Upper lobe of right lung (tissue), 1 donor: Measurements from ENCODE around the gene RTCA. TPM values are rescaled to one million over a fixed set of nuclear protein-coding genes. Genes with fewer than 3 reads are reported as not detected.

Source experiments
- ATAC-seq: fragments of 200-7000 bp; cut with Tn5 transposase; one replicate; pipeline ENCODE4 v1.9.1; 2020; ENCODE audit warnings: mild to moderate bottlenecking, moderate library complexity
- DNase-seq: peaks from one replicate; pipeline ENCODE4 v3.0.0-alpha.2; 2020
- H3K27ac ChIP-seq: fragments of 200-600 bp; one replicate; pipeline ENCODE4 v1.8.0; 2022
- H3K27me3 ChIP-seq: fragments of 200-600 bp; one replicate; pipeline ENCODE4 v1.8.0; 2022; ENCODE audit warnings: mild to moderate bottlenecking
- H3K36me3 ChIP-seq: fragments of 200-600 bp; one replicate; pipeline ENCODE4 v1.8.0; 2022
- H3K4me1 ChIP-seq: fragments of 200-600 bp; one replicate; pipeline ENCODE4 v1.8.0; 2022
- H3K4me3 ChIP-seq: fragments of 200-600 bp; one replicate; pipeline ENCODE4 v1.8.0; 2022; ENCODE audit warnings: mild to moderate bottlenecking
- H3K9me3 ChIP-seq: fragments of 200-600 bp; one replicate; pipeline ENCODE4 v1.8.0; 2022
- CTCF ChIP-seq: fragments of 200-600 bp; IDR thresholded peaks from one replicate; pipeline ENCODE4 v1.8.0; 2022; ENCODE audit warnings: antibody characterized with exemption
- intact Hi-C: fragments of 100-400 bp; cut with DNase I; formaldehyde crosslinking; loops from one replicate; pipeline ENCODE4 v1.11.0; 2022
- total RNA-seq: library from RNA; stranded (reverse); fragmentation: NEBNext Ultra II Directional; extraction: Animal tissue kit (Norgen Biotek cat#: 25700); gene quantifications from one replicate; pipeline ENCODE4 v1.2.1, GENCODE V29; 2021
- donor health status: DM: no; HTN: yes; CAD: no; lungs with severe emphysema.

RTCA gene
- total RNA-seq, 1 donor from 2014 or later: 27.7 TPM

GRCh38 chr1:100300691-100301090 is 34.7 kb downstream of the RTCA start:
- H3K4me3 ChIP-seq: no peak overlapping the region
- intact Hi-C loops: no loop called here
- H3K27me3 ChIP-seq: no peaks in the 10 kb centered on the region
- no peak overlapping the region for H3K27ac ChIP-seq
- H3K4me1 ChIP-seq: no peaks in the 10 kb centered on the region
- DNase-seq (no peak), ATAC-seq (no peak)
- H3K36me3 ChIP-seq: no peaks in the 10 kb centered on the region
- no peak for TF ChIP-seq CTCF
- no peaks in the 10 kb centered on the region for H3K9me3 ChIP-seq

- no peak for ATAC-seq
- no peak for DNase-seq
- H3K27ac ChIP-seq: no peak overlapping the region
- no peak overlapping the region for H3K4me3 ChIP-seq
- TF ChIP-seq CTCF: no peak
- H3K4me1 ChIP-seq: no peaks in the 10 kb centered on the region
- no peaks in the 10 kb centered on the region for H3K36me3 ChIP-seq
- no peaks in the 10 kb centered on the region for H3K27me3 ChIP-seq
- H3K9me3 ChIP-seq: no peaks in the 10 kb centered on the region
- intact Hi-C loops: no loop called here
Observed at GRCh38 chr1:100302739-100303138, 36.7 kb downstream of the RTCA start.

GRCh38 chr1:100304227-100304626 is 38.2 kb downstream of the RTCA start:
- no peak for TF ChIP-seq CTCF
- Histone ChIP-seq H3K4me3 (no peak overlapping the region), H3K36me3 (no peaks in the 10 kb centered on the region), H3K4me1 (no peaks in the 10 kb centered on the region), H3K27ac (no peak overlapping the region), H3K9me3 (no peaks in the 10 kb centered on the region), H3K27me3 (no peaks in the 10 kb centered on the region)
- ATAC-seq (no peak), DNase-seq (no peak)
- intact Hi-C loops: no loop called here

GRCh38 chr1:100304921-100305320 is 38.9 kb downstream of the RTCA start:
- no peak for DNase-seq
- no peak for ATAC-seq

GRCh38 chr1:100305954-100306353 is 39.9 kb downstream of the RTCA start:
- Histone ChIP-seq H3K36me3 (no peaks in the 10 kb centered on the region), H3K4me1 (no peaks in the 10 kb centered on the region), H3K27me3 (no peaks in the 10 kb centered on the region), H3K27ac (no peak overlapping the region), H3K9me3 (no peaks in the 10 kb centered on the region), H3K4me3 (no peak overlapping the region)
- no peak for TF ChIP-seq CTCF
- intact Hi-C loops: no loop called here
- ATAC-seq: peak; percentile 70
- no peak for DNase-seq

More at GRCh38 chr1:100304921-100305320, 38.9 kb downstream of the RTCA start:
- Histone ChIP-seq H3K27me3 (no peaks in the 10 kb centered on the region), H3K4me1 (no peaks in the 10 kb centered on the region), H3K36me3 (no peaks in the 10 kb centered on the region), H3K4me3 (no peak overlapping the region), H3K27ac (no peak overlapping the region), H3K9me3 (no peaks in the 10 kb centered on the region)
- intact Hi-C loops: no loop called here
- no peak for TF ChIP-seq CTCF

GRCh38 chr1:100306735-100307313 is 40.8 kb downstream of the RTCA start:
- TF ChIP-seq CTCF: no peak
- Histone ChIP-seq H3K4me1 (no peaks in the 10 kb centered on the region), H3K9me3 (no peaks in the 10 kb centered on the region), H3K27me3 (no peaks in the 10 kb centered on the region), H3K27ac (no peak overlapping the region), H3K36me3 (no peaks in the 10 kb centered on the region), H3K4me3 (no peak overlapping the region)
- DNase-seq (no peak), ATAC-seq (no peak)
- intact Hi-C loops: no loop called here
